GM20000 (cell line): ENCODE results near the gene MATN1.

Experiments used
- DNase-seq: peaks from one replicate; pipeline ENCODE4 v3.0.0; 2012; ENCODE audit warnings: low spot score
- TF ChIP-seq, protein P1 (sequence below): IDR thresholded peaks from 2 replicates; pipeline ENCODE4 v1.5.1; 2012; ENCODE audit warnings: mild to moderate bottlenecking, control low read depth; ENCODE audit errors: extremely low read depth, missing control alignments

MATN1 gene

GRCh38 chr1:30764939-30765555, 41.7 kb upstream of the MATN1 start:
- TF ChIP-seq, protein P1, sequence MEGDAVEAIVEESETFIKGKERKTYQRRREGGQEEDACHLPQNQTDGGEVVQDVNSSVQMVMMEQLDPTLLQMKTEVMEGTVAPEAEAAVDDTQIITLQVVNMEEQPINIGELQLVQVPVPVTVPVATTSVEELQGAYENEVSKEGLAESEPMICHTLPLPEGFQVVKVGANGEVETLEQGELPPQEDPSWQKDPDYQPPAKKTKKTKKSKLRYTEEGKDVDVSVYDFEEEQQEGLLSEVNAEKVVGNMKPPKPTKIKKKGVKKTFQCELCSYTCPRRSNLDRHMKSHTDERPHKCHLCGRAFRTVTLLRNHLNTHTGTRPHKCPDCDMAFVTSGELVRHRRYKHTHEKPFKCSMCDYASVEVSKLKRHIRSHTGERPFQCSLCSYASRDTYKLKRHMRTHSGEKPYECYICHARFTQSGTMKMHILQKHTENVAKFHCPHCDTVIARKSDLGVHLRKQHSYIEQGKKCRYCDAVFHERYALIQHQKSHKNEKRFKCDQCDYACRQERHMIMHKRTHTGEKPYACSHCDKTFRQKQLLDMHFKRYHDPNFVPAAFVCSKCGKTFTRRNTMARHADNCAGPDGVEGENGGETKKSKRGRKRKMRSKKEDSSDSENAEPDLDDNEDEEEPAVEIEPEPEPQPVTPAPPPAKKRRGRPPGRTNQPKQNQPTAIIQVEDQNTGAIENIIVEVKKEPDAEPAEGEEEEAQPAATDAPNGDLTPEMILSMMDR = no peak
- DNase-seq = peak; percentile 65

GRCh38 chr1:30764396-30764795, 41.0 kb upstream of the MATN1 start:
- TF ChIP-seq, protein P1 = no peak
- no peak for DNase-seq

DNA sequence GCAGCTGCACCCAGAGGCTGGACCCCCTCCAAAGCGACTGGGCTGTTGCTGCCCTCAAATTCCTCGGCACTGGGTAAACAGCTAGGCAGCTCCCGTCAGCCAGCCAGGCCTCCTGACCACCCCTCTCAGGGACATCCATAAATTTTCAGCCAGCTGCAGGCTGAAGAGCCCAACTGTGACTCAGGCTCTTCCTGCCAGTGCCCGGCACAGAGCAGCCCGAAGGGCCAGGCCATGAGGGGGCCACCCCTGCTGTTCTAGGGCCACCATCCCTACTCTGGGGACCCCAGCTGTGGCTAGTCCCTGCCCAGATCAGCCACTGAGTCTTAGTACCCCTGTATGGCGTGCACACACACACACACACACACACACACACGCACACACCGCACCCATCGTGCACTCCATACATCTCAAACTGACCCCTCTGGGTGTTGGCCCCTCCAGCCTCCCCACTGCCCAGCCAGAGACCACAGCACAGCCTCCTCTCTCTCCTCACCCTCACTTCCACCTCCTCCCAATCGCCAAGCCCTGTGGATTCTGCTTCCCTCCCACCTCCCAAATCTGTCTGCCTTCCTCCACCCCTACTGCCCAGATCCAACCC, 40.4 kb upstream of the MATN1 start:
- DNase-seq = no peak
- TF ChIP-seq, protein P1 = no peak

GRCh38 chr1:30762930-30763650, 39.7 kb upstream of the MATN1 start:
- no peak for DNase-seq
- TF ChIP-seq, protein P1 = no peak

GRCh38 chr1:30762152-30762929, 39.0 kb upstream of the MATN1 start:
- TF ChIP-seq, protein P1 = no peak
- DNase-seq = peak; percentile 65

GRCh38 chr1:30761381-30762151, 38.2 kb upstream of the MATN1 start:
- DNase-seq = no peak
- TF ChIP-seq, protein P1 = peak; percentile 7
